Stimulated activated CD4-positive, alpha-beta T cell treated with anti-CD3 and anti-CD28 coated beads, Interleukin-12 subunit alpha, Interleukin-12 subunit beta, amount 100 ng/mL, for 48 hours (primary cell): ENCODE results near the gene CDK14.

ENCODE experiments used
- DNase-seq, 3 donors: peaks; one replicate each; pipeline ENCODE4 v3.0.0-alpha.2; 2020; ENCODE audit warnings: low read depth in 2 of 3, low spot score in 1 of 3

Gene CDK14

DNA sequence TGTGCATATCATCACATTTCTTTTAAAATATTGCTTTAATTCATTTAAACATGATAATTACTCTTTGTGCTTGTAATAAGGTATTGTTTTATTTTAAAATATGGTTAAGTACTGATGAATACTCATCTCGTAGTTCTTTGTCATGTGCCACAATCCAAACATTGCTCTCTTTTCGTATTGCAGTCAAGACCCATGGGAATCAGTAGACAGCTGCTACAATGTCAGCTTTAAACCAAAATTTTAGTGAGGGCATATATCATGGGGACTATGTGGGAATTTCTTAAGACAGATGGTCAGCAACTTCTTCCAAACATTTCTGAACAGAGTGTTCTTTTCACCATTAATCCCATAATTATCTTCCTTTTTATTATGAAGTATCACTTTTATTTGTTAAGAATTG lies 590.9 kb downstream of the CDK14 start:
- no peak for DNase-seq

DNA sequence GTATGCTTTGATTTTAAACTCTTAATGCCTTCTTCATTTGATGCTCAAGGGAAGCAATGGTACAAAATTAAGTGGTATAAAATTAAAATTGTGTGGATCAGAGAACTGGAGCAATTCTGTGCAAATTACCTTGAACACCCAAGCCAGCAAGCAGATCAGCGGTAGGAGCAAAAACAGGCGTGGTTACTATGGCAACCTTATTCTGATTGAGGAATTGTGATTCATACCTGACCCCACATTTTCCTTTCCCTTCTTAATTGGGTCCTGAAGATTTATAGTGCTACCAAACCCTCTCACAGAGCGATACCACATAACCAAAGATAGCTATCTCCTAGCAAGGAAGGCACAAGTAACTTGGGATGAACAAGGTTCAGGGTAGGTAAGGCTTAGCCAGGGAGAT lies 595.6 kb downstream of the CDK14 start:
- no peak for DNase-seq

DNA sequence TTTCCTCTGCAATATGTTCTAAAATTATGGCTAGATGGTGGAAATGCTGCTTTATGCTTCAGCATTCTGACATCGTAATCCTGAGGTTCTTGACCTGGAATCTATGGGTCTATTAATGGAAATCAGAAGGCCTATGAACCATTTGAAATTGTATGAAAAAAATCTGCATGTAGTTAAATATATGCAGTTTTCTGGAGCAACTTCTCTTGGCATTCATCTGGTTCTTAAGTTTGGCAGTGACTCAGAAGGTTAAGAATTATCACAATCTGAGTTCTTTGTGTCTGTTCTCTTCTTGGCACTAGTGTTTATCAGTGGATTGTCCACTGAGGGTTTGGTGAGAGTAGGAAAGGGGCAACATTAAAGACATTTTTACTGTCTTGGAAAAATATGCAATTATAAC lies 597.0 kb downstream of the CDK14 start:
- no peak for DNase-seq

DNA sequence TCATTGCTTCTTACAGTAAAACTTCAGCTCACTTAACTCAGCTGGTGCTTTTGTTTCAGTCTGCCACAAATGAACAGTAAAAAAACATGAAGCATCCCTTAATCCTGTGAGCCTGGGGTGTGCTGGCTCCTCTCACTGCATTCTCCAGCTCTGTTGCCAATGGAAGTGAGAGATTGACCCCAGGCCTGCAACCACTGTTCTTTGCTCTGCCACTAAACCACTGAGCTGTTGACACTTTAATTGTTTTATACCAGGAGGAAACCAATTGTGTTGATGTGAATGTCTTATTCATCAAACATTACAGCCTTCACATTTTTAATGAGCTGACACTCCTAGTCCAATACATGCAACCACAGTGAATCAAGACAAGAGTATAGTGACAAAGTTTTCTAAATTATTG lies 598.7 kb downstream of the CDK14 start:
- no peak for DNase-seq

DNA sequence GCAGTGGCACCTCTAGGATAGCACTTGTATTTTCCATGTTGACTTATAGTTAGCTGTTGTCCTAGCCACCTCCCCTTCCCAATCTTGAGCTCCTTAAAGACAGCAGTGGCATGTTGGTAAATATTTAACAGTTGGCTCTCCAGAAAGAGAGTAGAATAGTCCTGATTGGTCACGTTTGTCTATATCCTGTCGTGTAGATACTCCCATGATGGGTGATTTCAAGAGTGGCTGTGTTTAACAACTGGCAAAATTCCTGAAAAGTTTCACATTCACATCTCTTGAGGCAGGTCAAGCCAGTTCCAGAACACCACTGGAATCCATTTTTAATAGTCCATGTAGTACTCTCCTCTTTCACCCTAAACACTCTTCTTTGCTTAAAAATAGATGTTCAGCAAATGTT lies 599.9 kb downstream of the CDK14 start:
- no peak for DNase-seq

DNA sequence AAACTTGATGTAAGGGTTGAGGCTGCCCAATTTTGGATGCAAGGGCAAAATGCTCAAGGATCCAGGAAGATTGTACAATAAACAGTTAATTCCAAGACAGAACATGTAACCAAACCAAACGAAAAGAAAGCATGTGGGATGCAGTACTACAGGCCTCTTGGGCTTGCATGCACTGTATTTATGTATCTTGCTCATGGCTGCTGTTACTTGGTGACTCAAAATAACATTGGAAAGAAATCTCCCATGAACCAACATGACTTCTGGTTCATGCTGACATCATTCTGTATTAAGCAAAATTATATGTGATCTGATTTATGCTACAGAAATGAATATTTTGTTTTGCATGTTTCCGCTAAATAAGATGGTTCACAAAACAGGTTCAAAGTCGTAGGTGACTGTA lies 602.2 kb downstream of the CDK14 start:
- DNase-seq, result no peak

DNA sequence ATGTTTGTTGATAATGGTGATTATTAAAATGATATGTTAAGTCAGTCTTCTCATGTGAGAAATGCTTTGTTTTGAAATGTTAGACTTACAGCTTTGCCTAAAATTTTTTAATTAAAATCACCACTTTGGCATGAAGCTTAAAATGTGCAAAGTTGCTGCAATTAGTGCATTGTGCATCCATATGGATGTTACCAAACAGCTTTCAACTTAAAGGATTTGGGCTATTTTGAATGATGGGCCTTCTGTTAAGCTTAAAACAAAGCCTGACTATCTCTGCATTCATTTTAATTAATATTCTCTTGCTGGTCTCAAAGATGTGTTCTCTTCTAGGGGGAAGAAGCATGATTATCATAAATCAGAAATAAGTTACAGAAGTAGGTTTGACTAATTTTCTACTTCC lies 603.5 kb downstream of the CDK14 start:
- no peak for DNase-seq

DNA sequence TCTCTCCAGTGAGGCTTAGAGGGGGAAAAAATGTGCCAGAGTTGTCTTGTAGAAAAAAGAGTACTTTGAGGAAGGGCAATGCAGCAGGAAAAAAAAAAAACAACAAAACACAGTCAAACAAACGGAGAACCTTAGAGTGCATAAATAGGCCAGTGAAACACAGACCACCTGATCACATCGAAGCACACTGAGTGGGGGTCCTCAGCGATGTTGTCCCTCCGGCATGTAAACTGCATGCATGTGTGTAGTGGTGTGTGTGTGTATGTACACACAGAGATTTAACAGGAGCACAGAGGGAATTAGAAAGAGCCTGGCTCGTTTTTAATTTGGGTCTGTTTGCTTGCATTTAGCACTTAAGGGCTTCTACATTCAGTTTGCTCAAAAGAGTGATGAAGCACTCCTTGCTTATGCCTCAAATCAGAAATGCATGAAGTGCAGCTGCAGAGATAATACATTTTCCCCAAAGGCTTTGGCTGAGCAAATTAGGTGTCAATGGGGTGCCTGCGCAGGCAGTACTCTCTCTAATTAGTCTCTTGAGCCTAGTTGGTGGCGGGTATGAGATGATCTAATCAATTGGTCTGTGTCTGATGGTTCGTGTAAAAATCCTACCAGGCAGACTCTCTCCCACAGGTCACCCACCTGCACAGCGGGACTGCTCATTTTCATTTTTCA lies 605.5 kb downstream of the CDK14 start:
- DNase-seq, result no peak

DNA sequence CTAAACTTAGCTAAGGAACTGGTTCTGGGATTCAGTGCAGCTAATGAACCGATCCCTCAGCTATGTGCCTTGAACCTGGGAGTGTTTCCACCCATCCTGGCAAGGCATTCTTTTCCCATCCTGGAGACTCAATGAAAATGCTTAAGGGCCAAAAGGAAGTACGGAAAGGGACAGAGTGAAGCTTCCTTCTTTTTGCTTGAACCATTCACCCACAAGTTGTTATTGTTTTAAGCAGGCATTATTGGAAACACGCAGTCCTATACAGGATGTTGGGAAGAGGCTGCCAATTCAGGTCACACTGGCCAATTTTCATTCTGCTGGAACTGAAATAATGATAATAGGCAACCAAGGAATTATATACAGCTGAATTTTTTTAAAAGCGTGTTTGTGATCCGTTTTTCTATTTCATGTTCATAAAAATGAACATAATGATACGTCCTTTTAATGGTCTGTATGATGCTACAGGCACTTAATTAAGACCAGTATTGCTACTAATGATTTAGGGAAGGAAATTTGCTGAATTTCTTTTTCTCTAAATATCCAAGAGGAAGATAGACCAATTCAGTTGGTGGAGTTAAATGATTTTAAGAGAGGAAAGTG lies 610.3 kb downstream of the CDK14 start:
- no peak for DNase-seq

DNA sequence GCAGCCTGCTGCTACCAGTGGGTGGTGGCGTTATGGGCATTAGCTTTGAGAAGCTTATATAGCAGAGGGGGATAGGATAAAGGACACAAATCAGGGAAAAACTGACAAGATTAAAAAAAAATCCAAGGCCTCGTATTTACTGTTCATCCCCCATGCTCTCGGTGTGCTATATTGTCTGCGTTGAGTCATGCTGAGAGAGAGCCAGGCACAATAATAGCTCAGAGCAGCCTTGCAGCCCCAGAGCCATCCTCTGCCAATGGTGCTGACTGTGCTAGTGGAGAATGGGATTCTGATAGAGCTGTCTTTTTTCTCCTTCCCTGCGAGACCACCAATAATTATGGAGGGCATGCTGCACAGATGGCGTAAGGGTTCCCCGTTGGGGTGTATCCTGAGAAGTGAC lies 616.5 kb downstream of the CDK14 start:
- no peak for DNase-seq

DNA sequence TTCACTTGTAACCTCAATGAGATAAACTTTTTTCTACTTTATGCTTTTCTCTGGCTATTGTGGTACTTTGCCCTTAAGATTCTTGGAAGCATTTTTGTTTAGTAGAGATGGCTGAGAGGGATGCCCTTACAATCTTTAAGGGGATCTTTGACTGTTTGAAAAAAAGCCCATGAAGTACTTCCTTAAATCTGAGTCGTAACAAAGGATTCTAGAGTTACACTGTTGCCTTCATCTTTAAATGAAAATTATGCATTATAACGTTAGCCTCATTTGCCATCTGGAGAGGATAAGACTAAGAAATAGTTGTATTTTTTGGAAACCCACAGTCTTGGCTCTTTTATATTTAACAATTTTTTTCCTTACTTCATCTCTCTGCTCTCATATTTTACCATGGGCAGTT lies 630.3 kb downstream of the CDK14 start:
- no peak for DNase-seq

DNA sequence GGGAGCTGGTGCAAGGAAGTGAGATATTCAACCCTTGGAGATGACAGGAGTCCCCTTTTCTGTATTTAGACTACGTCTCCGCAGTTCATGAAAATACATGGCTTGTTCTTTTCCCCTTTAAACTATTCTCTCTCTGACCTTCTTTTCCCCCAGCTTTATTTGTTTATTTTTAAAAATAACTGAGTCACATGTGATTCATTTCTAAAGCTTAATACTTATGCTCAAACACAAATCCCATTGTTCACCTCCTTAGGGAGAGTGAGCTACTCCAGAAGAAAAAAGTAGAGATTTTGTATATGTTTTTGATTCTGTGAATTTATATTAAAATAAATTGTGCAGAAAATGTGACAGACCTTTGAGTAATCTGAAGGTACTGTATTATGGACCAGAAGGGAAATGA lies 632.2 kb downstream of the CDK14 start:
- no peak for DNase-seq

DNA sequence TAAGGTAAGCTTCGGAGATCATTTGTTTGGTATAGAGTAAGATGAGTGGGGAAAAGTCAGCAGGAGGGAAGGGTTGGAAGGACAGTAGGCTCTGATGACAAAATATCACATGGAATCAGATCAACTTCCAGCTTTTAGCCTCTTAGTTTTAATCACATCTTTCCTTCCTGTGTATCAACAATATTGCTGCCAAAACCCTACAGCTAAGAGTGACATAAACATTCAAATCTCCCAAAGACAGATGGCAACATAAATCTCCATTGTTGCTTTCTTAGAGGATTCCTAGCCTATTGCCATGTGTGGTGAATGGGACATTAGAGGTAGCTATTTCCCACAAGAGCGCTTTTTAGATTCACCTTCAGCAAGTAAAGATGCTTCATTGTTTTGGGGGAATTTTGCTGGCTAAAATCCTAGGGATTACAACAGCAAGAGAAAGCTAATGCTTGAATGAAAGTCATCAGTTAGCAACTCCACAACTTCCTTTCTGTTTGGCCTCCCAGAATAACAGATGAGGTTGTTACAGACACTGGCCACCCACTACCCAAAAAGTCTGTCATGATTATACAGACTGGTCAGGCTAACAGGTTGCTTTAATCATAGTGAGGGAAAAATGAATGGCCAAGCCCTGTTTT lies 632.9 kb downstream of the CDK14 start:
- DNase-seq, result no peak

DNA sequence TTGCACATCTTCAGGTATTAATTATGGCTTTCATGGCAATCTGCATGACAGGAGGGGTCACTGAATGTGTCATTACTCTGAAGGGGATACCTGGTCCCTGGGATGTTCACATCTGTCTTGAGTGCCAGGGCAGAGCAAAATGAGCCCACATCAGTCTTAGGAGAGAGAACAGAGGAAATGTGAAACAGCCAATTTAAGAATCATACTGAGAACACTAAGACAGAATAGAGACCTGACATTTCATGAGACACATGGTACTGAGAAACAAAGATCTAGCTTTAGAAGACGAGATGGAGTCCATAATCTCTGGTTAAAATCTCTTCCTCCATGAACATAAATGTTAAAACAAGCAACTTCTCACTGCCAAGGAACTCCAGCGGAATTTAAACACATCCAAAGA lies 634.0 kb downstream of the CDK14 start:
- DNase-seq, result no peak

DNA sequence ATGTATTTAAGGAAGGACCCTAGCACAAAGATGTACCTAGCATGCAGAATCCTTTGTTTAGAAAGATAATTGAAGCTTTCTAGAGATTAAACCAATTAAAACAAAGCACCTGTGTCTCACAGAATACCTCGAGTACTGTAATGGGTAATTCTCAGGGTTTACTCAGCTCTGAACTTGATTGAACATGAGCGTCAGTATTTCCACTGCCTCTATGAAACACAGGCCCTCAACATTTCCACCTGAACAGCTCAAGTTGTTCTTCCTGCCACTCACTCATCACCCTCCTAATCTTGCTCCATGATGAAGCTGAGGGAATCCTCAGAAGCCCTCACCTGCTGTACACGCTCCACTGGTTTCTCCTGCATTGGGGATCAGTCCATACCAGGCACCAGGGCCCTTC lies 634.4 kb downstream of the CDK14 start:
- no peak for DNase-seq

DNA sequence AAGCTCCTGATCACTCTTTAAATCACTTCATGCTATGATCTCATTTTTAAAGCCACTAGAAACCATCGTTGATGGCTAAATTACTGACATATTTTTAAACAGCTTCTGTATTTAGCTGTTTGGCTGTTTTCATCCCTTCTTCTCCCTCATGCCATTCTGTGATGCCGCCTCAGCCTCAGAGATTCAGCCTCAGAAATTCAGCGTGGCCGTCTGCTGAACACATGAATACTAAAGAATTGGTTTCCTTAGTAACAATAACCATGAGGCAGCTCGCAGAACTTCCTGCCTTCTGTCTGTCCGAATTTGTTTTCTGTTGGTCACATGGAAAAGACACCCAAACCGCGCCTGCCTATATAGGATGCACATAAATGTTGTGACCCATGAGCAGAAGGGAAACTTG lies 637.1 kb downstream of the CDK14 start:
- no peak for DNase-seq

DNA sequence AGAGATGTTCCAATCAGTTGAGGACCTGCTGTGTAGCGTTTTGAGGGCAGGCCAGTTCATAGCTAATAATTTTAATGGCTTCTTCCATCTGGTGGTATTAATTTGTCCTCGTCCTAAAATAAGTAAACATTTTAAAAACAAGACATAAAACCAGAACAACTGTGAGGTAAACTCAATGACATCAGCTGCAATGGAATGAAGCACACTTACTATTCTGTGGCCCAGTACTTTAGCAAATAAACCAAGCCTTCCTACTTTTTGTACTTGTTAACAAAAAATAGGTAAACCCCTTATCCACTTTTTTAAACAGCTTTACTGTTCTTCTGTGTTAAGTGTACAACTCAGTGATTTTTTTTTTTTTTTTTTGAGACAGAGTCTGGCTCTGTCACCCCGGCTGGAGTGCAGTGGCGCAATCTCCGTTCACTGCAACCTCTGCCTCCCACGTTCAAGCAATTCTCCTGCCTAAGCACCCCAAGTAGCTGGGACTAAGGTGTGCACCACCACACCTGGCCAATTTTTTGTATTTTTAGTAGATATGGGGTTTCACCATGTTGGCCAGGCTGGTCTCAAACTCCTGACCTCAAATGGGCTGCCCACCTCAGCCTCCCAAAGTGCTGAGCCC lies 639.2 kb downstream of the CDK14 start:
- no peak for DNase-seq

DNA sequence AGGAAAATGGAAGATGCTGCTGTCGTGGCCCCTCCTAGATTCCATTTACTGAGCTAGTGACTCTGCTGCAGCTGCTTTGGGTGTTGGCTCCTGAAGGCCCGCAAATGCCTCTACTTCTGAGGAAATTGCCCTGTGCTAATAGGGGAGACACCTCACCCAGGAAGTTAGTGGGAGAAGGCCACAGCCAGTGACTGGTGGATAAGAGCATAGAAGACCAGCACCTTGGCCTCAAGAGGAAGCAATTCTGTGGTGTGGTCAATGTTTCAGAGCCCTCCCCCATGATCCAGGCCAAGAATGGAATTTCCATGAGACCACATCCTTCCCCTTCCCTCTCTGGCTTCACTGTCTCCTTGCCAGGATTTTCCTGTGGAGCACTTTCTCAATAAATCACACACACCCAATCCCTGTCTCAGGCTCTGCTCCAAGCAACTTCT lies 643.1 kb downstream of the CDK14 start:
- no peak for DNase-seq

DNA sequence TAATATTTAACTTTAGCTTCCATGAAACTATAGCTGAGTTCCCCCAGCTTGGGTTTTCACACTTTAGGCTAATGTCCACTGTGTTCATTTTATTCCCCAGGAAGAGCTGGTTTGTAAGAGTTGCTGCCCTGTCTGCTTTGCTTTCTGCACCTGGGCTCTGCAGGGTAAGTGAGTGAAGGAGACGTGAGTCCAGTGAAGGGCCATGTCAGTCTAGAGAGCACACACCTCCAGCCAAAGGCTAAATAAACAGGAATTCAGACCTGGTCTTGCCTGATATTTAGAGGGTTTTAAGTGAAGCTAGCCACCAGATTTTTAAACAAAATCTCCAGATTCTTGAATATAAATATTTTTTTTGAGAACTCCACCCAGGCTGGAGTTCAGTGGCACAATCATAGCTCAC lies 643.7 kb downstream of the CDK14 start:
- no peak for DNase-seq

DNA sequence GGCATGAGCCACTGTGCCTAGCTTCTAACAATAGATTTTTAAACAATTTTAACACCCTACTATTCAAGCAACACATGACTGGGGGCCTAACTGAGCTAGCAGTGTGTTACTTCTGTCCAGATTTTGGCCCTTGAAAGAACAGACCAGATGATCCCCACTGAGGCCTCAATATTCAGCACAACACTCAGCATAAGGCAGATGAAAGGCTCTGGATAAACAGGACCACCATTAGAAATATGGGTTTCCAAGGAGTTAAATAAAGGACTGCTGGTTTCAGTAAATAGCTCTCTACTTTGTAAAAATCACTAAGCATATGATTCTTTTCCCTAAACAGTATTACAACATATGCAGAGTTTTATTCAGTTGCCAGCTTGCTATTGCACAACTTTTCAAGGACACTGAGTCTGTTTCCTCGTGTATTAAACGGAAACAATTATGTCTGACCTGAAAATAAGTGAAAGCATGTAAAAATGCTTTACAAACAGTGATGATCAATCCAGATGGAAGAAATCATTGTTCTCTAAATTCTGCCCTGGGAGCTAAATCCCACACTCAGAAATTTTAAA lies 644.3 kb downstream of the CDK14 start:
- DNase-seq, result no peak

DNA sequence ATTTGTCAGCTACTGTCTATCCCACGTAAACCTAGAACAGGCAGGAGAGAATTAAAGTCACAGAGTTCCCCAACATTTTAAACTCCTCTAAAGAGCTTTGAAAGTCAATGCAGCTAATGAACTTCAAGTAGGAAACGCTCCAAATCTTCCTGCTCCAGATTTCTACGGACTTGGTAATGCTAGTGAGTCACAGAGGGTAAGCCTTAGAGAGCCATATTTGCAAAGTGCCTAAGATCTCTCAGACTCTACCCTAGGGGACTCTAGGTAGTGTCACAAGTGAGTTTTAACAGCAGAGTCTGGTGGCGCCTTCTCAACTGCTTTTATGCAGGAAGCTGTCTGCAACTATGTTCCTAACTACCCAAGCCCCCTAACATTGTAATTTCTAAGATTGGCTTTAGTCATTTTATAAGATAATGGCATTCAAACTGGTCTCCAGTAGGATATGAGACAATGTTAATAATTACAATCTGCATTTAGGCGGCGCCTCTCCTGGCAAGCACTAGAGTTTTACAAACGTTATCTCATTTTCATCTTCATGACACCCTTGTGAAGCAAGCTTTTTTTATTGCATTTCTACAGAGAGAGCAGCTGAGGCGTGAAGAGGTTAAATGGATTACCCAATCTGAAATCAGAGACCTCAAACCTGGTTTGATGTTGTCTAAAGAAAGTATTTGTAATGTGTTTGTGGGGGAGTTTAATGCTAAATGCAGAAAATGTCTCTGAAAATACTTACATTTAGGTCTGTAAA lies 646.1 kb downstream of the CDK14 start:
- DNase-seq, result no peak
